ENCODE data around the gene NDE1. TPM values are rescaled to one million over a fixed set of nuclear protein-coding genes. Genes with fewer than 3 reads are reported as not detected.

The NDE1 gene
- total and polyA plus RNA-seq, 9 of the 15 experiments (the other 6 are each of a cell fraction or from before 2014, with no cell fraction given): 3.1 to 59.9 (median 30.0) TPM

GRCh38 chr16:15682105-15682570, 32.1 kb downstream of the NDE1 start (continued):
- TF ChIP-seq, protein P1, sequence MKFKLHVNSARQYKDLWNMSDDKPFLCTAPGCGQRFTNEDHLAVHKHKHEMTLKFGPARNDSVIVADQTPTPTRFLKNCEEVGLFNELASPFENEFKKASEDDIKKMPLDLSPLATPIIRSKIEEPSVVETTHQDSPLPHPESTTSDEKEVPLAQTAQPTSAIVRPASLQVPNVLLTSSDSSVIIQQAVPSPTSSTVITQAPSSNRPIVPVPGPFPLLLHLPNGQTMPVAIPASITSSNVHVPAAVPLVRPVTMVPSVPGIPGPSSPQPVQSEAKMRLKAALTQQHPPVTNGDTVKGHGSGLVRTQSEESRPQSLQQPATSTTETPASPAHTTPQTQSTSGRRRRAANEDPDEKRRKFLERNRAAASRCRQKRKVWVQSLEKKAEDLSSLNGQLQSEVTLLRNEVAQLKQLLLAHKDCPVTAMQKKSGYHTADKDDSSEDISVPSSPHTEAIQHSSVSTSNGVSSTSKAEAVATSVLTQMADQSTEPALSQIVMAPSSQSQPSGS (CRISPR knock-in tag; IDR thresholded peaks at IDR 0.05): no peak
- no peak for TF ChIP-seq ILF3 (IDR thresholded peaks at IDR 0.05; ENCODE audit: borderline replicate concordance)
- peak; percentile 41; the same call in 1 of the 2 replicates for TF ChIP-seq MAFF (IDR thresholded peaks at IDR 0.05; ENCODE audit: low read length)
- peak; percentile 59; the same call in 1 of the 2 replicates for TF ChIP-seq KLF16 (IDR thresholded peaks at IDR 0.05)
- TF ChIP-seq SMC3 (conservative IDR thresholded peaks at IDR 0.05; ENCODE audit: insufficient read depth, low read depth, low read length): 0 out of 2 replicates have a peak, but pooled peaks have one; percentile 20
- TF ChIP-seq SP2 (IDR thresholded peaks at IDR 0.05; ENCODE audit: extremely low read depth, low read depth, low read length, poor library complexity, severe bottlenecking): no peak
- peak; percentile 88 for TF ChIP-seq JUN (IDR thresholded peaks at IDR 0.05; ENCODE audit: borderline replicate concordance, low read depth, low read length)
- TF ChIP-seq JUN (CRISPR knock-in tag; IDR thresholded peaks at IDR 0.05; ENCODE audit: borderline replicate concordance): no peak
- TF ChIP-seq C11orf30 (IDR thresholded peaks at IDR 0.05; ENCODE audit: low read depth): peak; percentile 46
- TF ChIP-seq, protein P2, sequence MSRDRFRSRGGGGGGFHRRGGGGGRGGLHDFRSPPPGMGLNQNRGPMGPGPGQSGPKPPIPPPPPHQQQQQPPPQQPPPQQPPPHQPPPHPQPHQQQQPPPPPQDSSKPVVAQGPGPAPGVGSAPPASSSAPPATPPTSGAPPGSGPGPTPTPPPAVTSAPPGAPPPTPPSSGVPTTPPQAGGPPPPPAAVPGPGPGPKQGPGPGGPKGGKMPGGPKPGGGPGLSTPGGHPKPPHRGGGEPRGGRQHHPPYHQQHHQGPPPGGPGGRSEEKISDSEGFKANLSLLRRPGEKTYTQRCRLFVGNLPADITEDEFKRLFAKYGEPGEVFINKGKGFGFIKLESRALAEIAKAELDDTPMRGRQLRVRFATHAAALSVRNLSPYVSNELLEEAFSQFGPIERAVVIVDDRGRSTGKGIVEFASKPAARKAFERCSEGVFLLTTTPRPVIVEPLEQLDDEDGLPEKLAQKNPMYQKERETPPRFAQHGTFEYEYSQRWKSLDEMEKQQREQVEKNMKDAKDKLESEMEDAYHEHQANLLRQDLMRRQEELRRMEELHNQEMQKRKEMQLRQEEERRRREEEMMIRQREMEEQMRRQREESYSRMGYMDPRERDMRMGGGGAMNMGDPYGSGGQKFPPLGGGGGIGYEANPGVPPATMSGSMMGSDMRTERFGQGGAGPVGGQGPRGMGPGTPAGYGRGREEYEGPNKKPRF (IDR thresholded peaks at IDR 0.05; ENCODE audit: low read depth, low read length): no peak
- no peak for TF ChIP-seq ZNF174 (CRISPR knock-in tag; IDR thresholded peaks at IDR 0.05)
- no peak for TF ChIP-seq FIP1L1 (IDR thresholded peaks at IDR 0.05; ENCODE audit: low read depth, low read length, poor library complexity, severe bottlenecking)
- TF ChIP-seq USF1 (CRISPR knock-in tag; IDR thresholded peaks at IDR 0.05): peak; percentile 75
- TF ChIP-seq CCAR2 (IDR thresholded peaks at IDR 0.05; ENCODE audit: low read depth, low read length): no peak
- TF ChIP-seq SREBF2 (CRISPR knock-in tag; IDR thresholded peaks at IDR 0.05): no peak
- TF ChIP-seq MNT (conservative IDR thresholded peaks at IDR 0.05): peak; percentile 29 to 39; a peak in 1 of 4 replicates
- TF ChIP-seq CREB3 (tag; conservative IDR thresholded peaks at IDR 0.05; ENCODE audit: low read depth): peak; percentile 56; the same call in 1 of the 2 replicates
- peak; percentile 15; the same call in 1 of the 2 replicates for TF ChIP-seq SOX6 (IDR thresholded peaks at IDR 0.05)
